Smooth muscle cell (in vitro differentiated cells): ENCODE results near the gene ACTR3. TPM values are rescaled to one million over a fixed set of nuclear protein-coding genes. Genes with fewer than 3 reads are reported as not detected.

Experiments used
- DNase-seq: peaks from one replicate; lab custom pipeline; 2025; ENCODE audit not compliant: unreplicated experiment; lab: John Stamatoyannopoulos, UW
- H2AFZ ChIP-seq: fragments of 200-600 bp; sonication (generic); 2 replicates; pipeline ENCODE4 v1.6.0; 2016; ENCODE audit warnings: antibody characterized with exemption, low read depth, mild to moderate bottlenecking
- H3F3A ChIP-seq: fragments of 200-600 bp; sonication (generic); 2 replicates; pipeline ENCODE4 v1.6.0; 2017; ENCODE audit warnings: antibody characterized with exemption, low read depth
- H3K27ac ChIP-seq: fragments of 200-600 bp; sonication (generic); 2 replicates; pipeline ENCODE4 v1.5.1; 2016; ENCODE audit warnings: low read depth, mild to moderate bottlenecking
- H3K27me3 ChIP-seq: fragments of 200-600 bp; sonication (generic); 2 replicates; pipeline ENCODE4 v1.6.1; 2016; ENCODE audit warnings: low read depth, mild to moderate bottlenecking
- H3K36me3 ChIP-seq: fragments of 200-600 bp; sonication (generic); 2 replicates; pipeline ENCODE4 v1.5.1; 2016; ENCODE audit warnings: low read depth
- H3K4me1 ChIP-seq: fragments of 200-600 bp; sonication (generic); 2 replicates; pipeline ENCODE4 v1.5.1; 2016; ENCODE audit warnings: low read depth
- H3K4me2 ChIP-seq: fragments of 200-600 bp; sonication (generic); 2 replicates; pipeline ENCODE4 v1.6.0; 2016; ENCODE audit warnings: mild to moderate bottlenecking
- H3K4me3 ChIP-seq: fragments of 200-600 bp; sonication (generic); 2 replicates; pipeline ENCODE4 v1.5.1; 2016; ENCODE audit warnings: mild to moderate bottlenecking
- H3K79me2 ChIP-seq: fragments of 200-600 bp; sonication (generic); 2 replicates; pipeline ENCODE4 v1.6.0; 2016; ENCODE audit warnings: low read depth, mild to moderate bottlenecking
- H3K9ac ChIP-seq: fragments of 200-600 bp; sonication (generic); 2 replicates; pipeline ENCODE4 v1.6.0; 2016; ENCODE audit warnings: low read depth
- H3K9me3 ChIP-seq: fragments of 200-600 bp; sonication (generic); replicated peaks from 2 replicates; pipeline ENCODE4 v1.5.1; 2016; ENCODE audit warnings: low read depth
- H4K20me1 ChIP-seq: fragments of 200-600 bp; sonication (generic); 2 replicates; pipeline ENCODE4 v1.6.0; 2016; ENCODE audit warnings: low read depth
- WGBS: methylation state at CpG from one replicate; pipeline ENCODE4 v1.1.7; 2016; ENCODE audit warnings: low lambda C conversion rate; 5-methylcytosine and 5-hydroxymethylcytosine counted together
- polyA plus RNA-seq: library from polyadenylated mRNA; unstranded; fragments of >200 nt; fragmentation: Nextera tagmentation; extraction: Ambion mirVana; gene quantifications from 2 replicates; pipeline ENCODE4 v1.2.1, GENCODE V29; 2016
- total RNA-seq: library from RNA; depleted of rRNA; stranded (reverse); fragments of >200 nt; gene quantifications from 2 replicates; pipeline ENCODE4 v1.2.3, GENCODE V29; 2014
- TF ChIP-seq, protein P1 (sequence below): fragments of 200-600 bp; sonication (generic); IDR thresholded peaks from 2 replicates; pipeline ENCODE4 v1.5.1; 2017; ENCODE audit warnings: borderline replicate concordance, mild to moderate bottlenecking, antibody characterized with exemption; ENCODE audit not compliant: insufficient read depth, poor library complexity, severe bottlenecking

The ACTR3 gene
- total and polyA plus RNA-seq, 2 experiments from 2014 or later: 173 to 263 TPM

DNA sequence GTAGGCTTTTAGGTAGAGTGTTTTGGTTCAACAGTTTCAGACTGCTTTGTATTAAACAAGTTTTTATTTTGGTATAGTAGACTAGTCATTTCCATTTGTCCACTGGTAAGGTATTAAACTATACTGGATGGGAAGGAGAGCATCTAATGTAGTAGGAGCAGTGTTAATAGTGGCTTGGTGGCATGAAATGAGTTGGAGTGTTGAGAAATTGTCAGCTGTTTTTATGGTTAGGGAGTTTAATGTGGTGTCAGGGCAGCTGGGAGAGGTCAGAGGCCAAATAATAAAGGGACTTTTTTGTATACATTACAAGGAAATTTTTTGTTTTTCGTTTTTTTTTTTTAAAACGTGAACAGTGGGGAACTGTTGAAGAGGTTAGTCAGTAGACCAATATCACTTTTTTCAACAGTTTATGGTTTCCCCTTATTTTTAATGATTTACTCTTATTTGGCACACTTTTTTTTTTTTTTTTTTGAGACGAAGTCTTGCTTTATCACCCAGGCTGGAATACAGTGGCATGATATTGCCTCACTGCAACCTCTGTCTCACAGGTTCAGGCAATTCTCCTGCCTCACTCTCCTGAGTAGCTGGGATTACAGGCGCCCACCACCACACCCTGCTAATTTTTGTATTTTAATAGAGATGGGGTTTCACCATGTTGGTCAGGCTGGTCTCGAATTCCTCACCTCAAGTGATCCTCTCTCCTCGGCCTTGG, 21.2 kb downstream of the ACTR3 start:
- Histone ChIP-seq H3K4me2 (no peak overlapping the region), H3K4me3 (no peak overlapping the region), H3K9me3 (peaks cover 7% of the 10 kb centered on the region), H3K4me1 (no peaks in the 10 kb centered on the region), H3F3A (peaks cover 8% of the 10 kb centered on the region), H4K20me1 (peaks cover 100% of the 10 kb centered on the region), H3K27me3 (no peaks in the 10 kb centered on the region), H3K36me3 (peaks cover 4% of the 10 kb centered on the region), H2AFZ (no peak overlapping the region), H3K9ac (no peak overlapping the region), H3K27ac (peak overlapping the region; percentile 8), H3K79me2 (peaks cover 100% of the 10 kb centered on the region)
- no peak for DNase-seq
- 93% methylated on average over 6 of the region's 6 CpGs for WGBS
- TF ChIP-seq, protein P1, sequence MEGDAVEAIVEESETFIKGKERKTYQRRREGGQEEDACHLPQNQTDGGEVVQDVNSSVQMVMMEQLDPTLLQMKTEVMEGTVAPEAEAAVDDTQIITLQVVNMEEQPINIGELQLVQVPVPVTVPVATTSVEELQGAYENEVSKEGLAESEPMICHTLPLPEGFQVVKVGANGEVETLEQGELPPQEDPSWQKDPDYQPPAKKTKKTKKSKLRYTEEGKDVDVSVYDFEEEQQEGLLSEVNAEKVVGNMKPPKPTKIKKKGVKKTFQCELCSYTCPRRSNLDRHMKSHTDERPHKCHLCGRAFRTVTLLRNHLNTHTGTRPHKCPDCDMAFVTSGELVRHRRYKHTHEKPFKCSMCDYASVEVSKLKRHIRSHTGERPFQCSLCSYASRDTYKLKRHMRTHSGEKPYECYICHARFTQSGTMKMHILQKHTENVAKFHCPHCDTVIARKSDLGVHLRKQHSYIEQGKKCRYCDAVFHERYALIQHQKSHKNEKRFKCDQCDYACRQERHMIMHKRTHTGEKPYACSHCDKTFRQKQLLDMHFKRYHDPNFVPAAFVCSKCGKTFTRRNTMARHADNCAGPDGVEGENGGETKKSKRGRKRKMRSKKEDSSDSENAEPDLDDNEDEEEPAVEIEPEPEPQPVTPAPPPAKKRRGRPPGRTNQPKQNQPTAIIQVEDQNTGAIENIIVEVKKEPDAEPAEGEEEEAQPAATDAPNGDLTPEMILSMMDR: no peak

DNA sequence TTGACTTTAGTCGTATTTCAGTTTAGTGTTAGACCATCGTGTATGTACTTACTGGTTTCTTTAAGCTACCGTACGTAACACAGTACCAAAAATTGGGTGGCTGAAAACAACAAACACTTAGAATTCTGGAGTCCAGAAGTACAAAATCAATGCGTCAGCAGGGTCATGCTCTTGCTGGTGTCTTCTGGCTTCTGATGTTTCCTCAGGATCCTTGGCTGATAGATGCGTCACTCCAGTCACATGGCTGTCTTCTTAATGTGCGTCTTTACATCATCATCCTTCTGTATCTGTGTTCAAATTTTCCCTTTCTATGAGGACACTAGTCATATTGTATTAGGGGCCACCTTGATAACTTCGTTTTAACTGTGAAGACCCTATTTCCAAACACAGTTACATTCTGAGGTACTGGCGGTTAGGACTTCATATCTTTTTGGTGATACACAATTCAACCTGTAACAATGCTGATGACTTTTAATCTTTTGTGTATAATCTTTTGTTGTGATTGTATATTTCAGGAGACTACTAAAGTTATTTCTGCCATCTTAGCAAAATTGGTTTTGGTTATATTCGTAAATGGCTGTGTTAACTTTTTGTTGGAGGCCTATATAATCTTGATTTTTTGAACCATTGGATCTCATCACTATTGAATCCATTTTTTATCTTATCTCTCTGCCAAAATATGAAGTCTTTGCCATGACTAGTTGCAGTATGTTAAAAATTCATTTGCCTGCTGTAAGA, 25.4 kb downstream of the ACTR3 start:
- DNase-seq: no peak
- Histone ChIP-seq H3K9ac (no peak overlapping the region), H3K36me3 (peaks cover 14% of the 10 kb centered on the region), H3K27me3 (no peaks in the 10 kb centered on the region), H3K27ac (no peak overlapping the region), H3K4me1 (no peaks in the 10 kb centered on the region), H3K4me3 (no peak overlapping the region), H3K4me2 (no peak overlapping the region), H3K9me3 (no peaks in the 10 kb centered on the region), H3K79me2 (peaks cover 100% of the 10 kb centered on the region), H4K20me1 (peaks cover 100% of the 10 kb centered on the region), H2AFZ (no peak overlapping the region), H3F3A (peaks cover 9% of the 10 kb centered on the region)
- TF ChIP-seq, protein P1: no peak
- 86% methylated on average over 10 of the region's 10 CpGs for WGBS

DNA sequence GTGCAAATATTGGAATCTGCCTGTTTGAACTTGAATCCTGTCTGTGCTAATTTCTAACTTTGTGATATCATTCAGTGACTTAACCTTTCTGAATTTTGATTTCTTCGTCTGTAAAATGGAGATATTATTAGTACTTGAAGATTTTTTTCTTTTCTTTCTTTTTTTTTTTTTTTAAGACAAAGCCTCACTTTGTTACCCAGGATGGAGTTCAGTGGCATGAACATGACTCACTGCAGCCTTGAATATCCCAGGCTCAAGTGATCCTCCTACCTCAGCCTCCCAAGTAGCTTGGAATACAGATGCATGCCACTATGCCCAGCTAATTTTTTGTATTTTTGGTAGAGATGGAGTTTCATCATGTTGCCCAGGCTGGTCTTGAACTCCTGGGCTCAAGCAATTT, 28.3 kb downstream of the ACTR3 start:
- Histone ChIP-seq H3K4me1 (no peaks in the 10 kb centered on the region), H3K9ac (no peak overlapping the region), H3K9me3 (no peaks in the 10 kb centered on the region), H3K4me2 (no peak overlapping the region), H3K27me3 (no peaks in the 10 kb centered on the region), H3K4me3 (no peak overlapping the region), H3K79me2 (peaks cover 100% of the 10 kb centered on the region), H3K36me3 (peaks cover 14% of the 10 kb centered on the region), H3K27ac (no peak overlapping the region), H2AFZ (no peak overlapping the region), H4K20me1 (peaks cover 100% of the 10 kb centered on the region), H3F3A (peaks cover 9% of the 10 kb centered on the region)
- DNase-seq: no peak
- TF ChIP-seq, protein P1: no peak
- WGBS: 100% methylated on average over 1 of the region's 1 CpG
